ENCODE data around the gene SYNPR.
A peak's percentile ranks its signal among the peaks of the same experiment; 100 is the strongest.

Gene SYNPR

GRCh38 chr3:63588895-63589294 lies 310.8 kb downstream of the SYNPR start:
- Histone ChIP-seq H3K4me3 (ENCODE audit: low read depth, low read length) (no peak overlapping the region), H3K27ac (no peak overlapping the region), H3K27me3 (ENCODE audit: insufficient read depth, low read depth, severe bottlenecking) (no peaks in the 10 kb centered on the region), H3K9me3 (ENCODE audit: severe bottlenecking) (no peaks in the 10 kb centered on the region), H3K36me3 (no peaks in the 10 kb centered on the region)
- no peak for DNase-seq
- peak; percentile 19; the same call in 1 of the 2 replicates for TF ChIP-seq CTCF (IDR thresholded peaks at IDR 0.05; ENCODE audit: low read depth, low read length)

GRCh38 chr3:63593779-63594178 lies 315.7 kb downstream of the SYNPR start:
- no peaks in the 10 kb centered on the region for H3K9me3 ChIP-seq (ENCODE audit: severe bottlenecking)
- no peak for DNase-seq
- H3K36me3 ChIP-seq, result no peaks in the 10 kb centered on the region
- no peaks in the 10 kb centered on the region for H3K27me3 ChIP-seq (ENCODE audit: insufficient read depth, low read depth, severe bottlenecking)
- H3K27ac ChIP-seq, result no peak overlapping the region
- no peak overlapping the region for H3K4me3 ChIP-seq (ENCODE audit: low read depth, low read length)
- no peak for TF ChIP-seq CTCF (IDR thresholded peaks at IDR 0.05; ENCODE audit: low read depth, low read length)

- Histone ChIP-seq H3K4me3 (ENCODE audit: low read depth, low read length) (no peak overlapping the region), H3K36me3 (no peaks in the 10 kb centered on the region), H3K27ac (no peak overlapping the region), H3K27me3 (ENCODE audit: insufficient read depth, low read depth, severe bottlenecking) (no peaks in the 10 kb centered on the region), H3K9me3 (ENCODE audit: severe bottlenecking) (no peaks in the 10 kb centered on the region)
- peak; percentile 67 for DNase-seq
- TF ChIP-seq CTCF (IDR thresholded peaks at IDR 0.05; ENCODE audit: low read depth, low read length), result no peak
These were observed 317.1 kb downstream of the SYNPR start for GRCh38 chr3:63595221-63595620.

GRCh38 chr3:63597019-63597418 lies 318.9 kb downstream of the SYNPR start:
- Histone ChIP-seq H3K36me3 (no peaks in the 10 kb centered on the region), H3K9me3 (ENCODE audit: severe bottlenecking) (no peaks in the 10 kb centered on the region), H3K27ac (no peak overlapping the region), H3K27me3 (ENCODE audit: insufficient read depth, low read depth, severe bottlenecking) (peaks cover 5% of the 10 kb centered on the region), H3K4me3 (ENCODE audit: low read depth, low read length) (no peak overlapping the region)
- no peak for TF ChIP-seq CTCF (IDR thresholded peaks at IDR 0.05; ENCODE audit: low read depth, low read length)
- no peak for DNase-seq

GRCh38 chr3:63607716-63608115 lies 329.6 kb downstream of the SYNPR start:
- Histone ChIP-seq H3K36me3 (no peaks in the 10 kb centered on the region), H3K27me3 (ENCODE audit: insufficient read depth, low read depth, severe bottlenecking) (peaks cover 40% of the 10 kb centered on the region), H3K27ac (no peak overlapping the region), H3K9me3 (ENCODE audit: severe bottlenecking) (no peaks in the 10 kb centered on the region), H3K4me3 (ENCODE audit: low read depth, low read length) (no peak overlapping the region)
- TF ChIP-seq CTCF (IDR thresholded peaks at IDR 0.05; ENCODE audit: low read depth, low read length), result no peak
- no peak for DNase-seq

- DNase-seq, result no peak
- no peak overlapping the region for H3K4me3 ChIP-seq (ENCODE audit: low read depth, low read length)
- H3K27me3 ChIP-seq (ENCODE audit: insufficient read depth, low read depth, severe bottlenecking), result peaks cover 31% of the 10 kb centered on the region
- H3K9me3 ChIP-seq (ENCODE audit: severe bottlenecking), result no peaks in the 10 kb centered on the region
- TF ChIP-seq CTCF (IDR thresholded peaks at IDR 0.05; ENCODE audit: low read depth, low read length), result no peak
- no peaks in the 10 kb centered on the region for H3K36me3 ChIP-seq
- H3K27ac ChIP-seq, result no peak overlapping the region
These were observed 331.3 kb downstream of the SYNPR start for GRCh38 chr3:63609408-63609807.

Data from WERI-Rb-1 (cell line).